ENCODE results near the gene MARCHF9.
A peak's percentile ranks its signal among the peaks of the same experiment; 100 is the strongest.
"Not testable (repeated sequence)": the region's sequence is repeated elsewhere in the genome, so short reads cannot be mapped to it uniquely, and the experiment has no call there.

Gene MARCHF9, protein sequence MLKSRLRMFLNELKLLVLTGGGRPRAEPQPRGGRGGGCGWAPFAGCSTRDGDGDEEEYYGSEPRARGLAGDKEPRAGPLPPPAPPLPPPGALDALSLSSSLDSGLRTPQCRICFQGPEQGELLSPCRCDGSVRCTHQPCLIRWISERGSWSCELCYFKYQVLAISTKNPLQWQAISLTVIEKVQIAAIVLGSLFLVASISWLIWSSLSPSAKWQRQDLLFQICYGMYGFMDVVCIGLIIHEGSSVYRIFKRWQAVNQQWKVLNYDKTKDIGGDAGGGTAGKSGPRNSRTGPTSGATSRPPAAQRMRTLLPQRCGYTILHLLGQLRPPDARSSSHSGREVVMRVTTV

DNA sequence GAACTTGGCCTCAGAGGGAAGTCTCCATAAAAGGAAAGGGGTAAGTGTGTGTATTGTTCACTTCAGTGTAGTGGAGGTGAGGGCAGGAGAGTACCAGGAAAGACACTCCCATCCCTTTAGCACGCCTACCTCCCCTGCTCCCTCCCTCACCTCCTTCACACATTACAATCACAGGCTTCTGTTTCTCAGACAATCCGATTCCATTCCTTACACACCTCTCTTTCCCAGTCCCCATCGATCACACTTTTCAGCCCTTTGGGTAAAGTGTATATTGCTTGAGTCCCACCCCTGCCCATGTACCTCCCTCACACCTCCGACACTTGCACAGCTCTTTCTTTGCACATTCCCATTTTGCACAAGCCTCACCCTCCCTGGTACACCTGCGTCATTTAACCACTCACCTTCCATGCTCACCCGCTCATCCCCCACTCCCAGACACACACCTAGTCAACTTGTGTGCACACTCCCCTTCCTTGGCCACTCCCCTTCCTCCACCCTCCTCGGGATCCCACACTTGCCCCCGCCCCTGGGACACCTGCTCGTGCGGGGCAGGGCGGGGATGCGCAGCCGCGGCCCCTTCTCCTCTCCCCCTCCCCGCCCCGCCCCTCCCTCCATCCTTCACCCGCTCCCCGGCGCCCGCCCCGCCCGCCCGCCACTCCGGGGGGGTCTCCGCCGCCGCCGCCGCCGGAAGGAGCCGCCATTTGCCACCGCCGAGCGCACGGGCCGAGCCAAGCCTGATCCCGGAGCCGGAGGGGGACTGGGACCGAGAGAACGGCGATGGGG, at the start of gene MARCHF9:
Gene MARCHF9 (plus strand): TSS at position 693 of the 783 bp plus-strand sequence. CDS start 426 bp downstream, outside the sequence.
- peak; percentile 54 to 65 for DNase-seq (ENCODE audit: low read depth in 2 of 2, low spot score in 1 of 2)

DNA sequence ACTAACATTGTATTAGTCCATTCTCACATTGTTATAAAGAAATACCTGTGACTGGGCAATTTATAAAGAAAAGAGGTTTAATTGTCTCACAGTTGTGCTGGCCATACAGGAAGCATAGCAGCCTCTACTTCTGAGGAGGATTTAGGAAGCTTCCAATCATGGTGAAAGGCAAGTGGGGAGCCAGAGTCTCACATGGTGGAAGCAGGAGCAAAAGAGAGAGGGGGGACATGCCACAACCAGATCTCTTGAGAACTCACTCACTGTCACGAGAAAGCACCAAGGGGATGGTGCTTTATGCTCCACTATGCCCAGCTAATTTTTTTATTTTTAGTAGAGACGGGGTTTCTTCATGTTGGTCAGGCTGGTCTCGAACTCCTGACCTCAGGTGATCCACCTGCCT, 47.7 kb upstream of the MARCHF9 start:
- no peak for DNase-seq (ENCODE audit: low read depth in 2 of 2, low spot score in 1 of 2)

DNA sequence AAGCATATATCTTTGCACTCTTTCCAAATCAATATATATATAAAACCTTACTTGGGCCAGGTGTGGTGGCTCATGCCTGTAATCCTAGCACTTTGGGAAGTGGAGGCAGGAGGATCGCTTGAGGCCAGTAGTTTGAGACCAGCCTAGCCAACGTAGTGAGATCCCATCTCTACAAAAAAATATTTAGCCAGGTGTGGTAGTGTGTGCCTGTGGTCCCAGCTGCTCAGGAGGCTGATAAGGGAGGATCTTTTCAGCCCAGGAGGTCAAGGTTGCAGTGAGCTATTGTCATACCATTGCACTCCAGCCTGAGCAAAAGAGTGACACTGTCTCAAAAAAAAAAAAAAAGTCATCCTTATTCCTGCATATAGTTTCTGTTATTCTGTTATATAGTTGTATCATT, 46.6 kb upstream of the MARCHF9 start:
- DNase-seq (ENCODE audit: low read depth in 2 of 2, low spot score in 1 of 2) = no peak

DNA sequence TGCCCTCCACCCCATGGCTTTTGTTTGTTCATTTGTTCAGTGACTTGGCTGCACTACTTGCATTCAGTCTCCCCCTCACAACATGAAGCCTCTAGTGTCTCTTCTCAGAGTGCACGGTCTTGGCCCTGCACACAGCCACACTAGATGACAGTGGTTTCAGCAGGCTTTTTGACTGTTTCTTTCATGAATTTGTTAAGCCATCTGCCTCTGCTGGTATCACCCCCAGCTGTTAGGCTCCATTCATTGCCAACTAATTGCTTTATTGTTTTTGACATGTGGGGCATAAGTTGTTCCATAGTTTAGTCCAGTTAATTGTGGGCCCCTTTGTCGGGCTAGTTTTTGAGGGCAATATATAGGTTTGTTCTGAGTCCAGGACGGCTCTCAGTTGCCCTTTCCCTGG, 42.2 kb upstream of the MARCHF9 start:
- no peak for DNase-seq (ENCODE audit: low read depth in 2 of 2, low spot score in 1 of 2)

DNA sequence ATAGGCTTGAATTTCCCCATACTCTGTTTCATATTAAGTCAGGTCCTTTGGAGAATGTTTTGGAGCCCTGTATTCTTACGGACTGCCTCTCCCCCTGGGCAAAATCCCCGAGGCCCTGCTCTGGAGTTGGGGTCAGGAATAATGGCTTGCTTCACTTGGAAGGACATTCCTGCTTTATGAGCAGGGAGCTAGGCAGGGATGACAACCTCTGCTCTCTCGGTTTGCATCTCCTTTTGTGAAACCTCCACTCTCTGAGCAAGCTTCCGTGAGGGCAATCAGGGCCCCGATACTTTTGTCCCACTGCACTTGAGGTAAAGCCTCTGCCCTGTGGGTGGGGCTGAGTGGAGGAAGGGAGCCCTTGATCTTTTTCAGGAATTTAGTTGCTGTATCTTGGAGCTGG, 41.7 kb upstream of the MARCHF9 start:
- no peak for DNase-seq (ENCODE audit: low read depth in 2 of 2, low spot score in 1 of 2)

DNA sequence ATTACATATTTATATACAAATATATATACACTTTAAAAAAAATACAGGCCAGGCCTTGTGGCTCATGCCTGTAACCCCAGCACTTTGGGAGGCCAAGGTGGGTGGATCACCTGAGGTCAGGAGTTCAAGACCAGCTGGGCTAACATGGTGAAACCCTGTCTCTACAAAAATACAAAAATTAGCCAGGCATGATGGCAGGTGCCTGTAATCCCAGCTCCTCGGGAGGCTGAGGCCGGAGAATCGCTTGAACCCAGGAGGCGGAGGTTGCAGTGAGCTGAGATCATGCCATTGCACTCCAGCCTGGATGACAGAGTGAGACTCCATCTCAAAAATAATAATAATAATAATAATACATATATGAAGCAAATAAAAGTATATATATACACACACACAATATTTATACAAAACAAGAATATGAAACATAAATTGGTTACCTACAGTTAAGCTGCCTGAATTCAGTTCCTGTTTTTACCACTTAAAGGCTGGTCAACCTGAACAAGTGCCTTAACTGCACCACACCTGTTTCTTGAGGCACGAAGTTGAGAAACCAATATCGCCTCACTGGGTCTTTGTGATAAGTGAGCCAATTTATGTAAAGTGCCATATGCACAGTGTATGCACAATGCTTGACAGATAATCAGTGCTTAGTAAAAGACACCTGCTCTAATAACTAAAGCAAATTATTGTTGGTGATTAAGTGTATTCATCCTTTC, 39.7 kb upstream of the MARCHF9 start:
- DNase-seq (ENCODE audit: low read depth in 2 of 2, low spot score in 1 of 2) = not testable (repeated sequence)

DNA sequence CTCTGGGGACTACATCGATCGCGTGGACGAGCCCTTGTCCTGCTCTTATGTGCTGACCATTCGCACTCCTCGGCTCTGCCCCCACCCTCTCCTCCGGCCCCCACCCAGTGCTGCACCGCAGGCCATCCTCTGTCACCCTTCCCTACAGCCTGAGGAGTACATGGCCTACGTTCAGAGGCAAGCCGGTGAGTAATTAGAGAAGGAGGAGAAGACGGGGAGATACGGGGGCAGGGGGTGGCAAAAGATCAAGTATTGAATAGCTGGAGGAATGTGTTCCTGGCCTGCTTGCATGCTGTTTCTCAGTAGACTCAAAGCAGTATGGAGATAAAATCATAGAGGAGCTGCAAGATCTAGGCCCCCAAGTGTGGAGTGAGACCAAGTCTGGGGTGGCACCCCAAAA, 39.1 kb upstream of the MARCHF9 start:
- DNase-seq (ENCODE audit: low read depth in 2 of 2, low spot score in 1 of 2) = no peak

DNA sequence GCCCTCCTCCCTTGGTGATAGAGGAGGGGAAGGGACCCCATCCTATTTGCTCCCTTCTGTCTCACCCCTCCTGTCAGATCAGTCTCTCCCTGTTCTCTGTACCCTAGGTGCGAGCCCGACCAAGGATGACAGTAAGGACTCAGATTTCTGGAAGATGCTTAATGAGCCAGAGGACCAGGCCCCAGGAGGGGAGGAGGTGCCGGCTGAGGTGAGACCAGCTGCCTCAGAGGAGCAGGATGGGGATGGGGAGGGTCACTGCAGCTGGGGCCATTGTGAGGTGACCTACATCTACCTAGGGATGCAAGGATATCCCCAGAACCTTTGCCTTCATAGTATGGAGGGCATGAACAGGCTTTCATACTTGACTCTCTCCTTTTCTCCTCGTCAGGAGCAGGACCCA, 38.6 kb upstream of the MARCHF9 start:
- DNase-seq (ENCODE audit: low read depth in 2 of 2, low spot score in 1 of 2) = no peak

DNA sequence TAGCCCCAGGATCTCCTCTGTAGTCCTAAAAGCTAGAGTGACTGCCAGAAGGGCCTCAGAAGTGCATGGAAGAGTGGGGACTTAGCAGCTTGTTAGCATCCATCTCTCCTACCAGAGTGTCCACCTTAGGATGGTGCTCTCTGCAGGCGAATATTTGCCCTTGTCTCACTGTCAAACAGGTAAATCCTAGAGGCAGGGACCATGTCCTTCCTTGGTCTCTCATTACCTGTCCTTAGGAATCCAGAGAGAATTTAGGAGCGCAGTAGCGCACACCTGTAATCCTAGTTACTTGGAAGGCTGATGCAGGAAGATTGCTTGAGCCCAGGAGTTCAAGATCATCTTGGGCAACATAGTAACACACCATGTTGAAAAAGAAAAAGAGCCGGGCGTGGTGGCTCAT, 37.8 kb upstream of the MARCHF9 start:
- DNase-seq (ENCODE audit: low read depth in 2 of 2, low spot score in 1 of 2) = no peak

DNA sequence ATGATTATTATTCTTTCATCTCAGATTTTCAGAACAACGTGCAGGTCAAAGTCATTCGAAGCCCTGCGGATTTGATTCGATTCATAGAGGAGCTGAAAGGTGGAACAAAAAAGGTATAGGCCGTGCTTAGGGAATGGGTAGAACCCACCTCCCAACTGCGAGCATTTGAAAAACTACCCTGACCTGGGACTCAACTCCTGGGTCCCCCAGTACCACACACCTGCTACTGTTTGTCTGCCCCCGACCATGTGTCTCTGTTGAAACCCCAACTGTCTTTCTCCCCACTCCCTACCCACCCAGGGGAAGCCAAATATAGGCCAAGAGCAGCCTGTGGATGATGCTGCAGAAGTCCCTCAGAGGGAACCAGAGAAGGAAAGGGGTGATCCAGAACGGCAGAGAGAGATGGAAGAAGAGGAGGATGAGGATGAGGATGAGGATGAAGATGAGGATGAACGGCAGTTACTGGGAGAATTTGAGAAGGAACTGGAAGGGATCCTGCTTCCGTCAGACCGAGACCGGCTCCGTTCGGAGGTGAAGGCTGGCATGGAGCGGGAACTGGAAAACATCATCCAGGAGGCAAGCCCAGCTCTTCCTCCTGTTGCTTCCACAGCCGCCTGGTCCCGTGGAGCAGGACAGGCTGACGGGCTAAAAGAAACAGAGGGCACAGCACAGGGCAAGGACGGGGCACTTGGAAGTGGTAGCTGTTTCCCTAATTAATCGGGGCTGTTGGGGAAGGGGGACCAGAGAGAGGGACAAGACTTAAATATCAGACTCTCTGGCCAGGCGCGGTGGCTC, 36.9 kb upstream of the MARCHF9 start:
- no peak for DNase-seq (ENCODE audit: low read depth in 2 of 2, low spot score in 1 of 2)

DNA sequence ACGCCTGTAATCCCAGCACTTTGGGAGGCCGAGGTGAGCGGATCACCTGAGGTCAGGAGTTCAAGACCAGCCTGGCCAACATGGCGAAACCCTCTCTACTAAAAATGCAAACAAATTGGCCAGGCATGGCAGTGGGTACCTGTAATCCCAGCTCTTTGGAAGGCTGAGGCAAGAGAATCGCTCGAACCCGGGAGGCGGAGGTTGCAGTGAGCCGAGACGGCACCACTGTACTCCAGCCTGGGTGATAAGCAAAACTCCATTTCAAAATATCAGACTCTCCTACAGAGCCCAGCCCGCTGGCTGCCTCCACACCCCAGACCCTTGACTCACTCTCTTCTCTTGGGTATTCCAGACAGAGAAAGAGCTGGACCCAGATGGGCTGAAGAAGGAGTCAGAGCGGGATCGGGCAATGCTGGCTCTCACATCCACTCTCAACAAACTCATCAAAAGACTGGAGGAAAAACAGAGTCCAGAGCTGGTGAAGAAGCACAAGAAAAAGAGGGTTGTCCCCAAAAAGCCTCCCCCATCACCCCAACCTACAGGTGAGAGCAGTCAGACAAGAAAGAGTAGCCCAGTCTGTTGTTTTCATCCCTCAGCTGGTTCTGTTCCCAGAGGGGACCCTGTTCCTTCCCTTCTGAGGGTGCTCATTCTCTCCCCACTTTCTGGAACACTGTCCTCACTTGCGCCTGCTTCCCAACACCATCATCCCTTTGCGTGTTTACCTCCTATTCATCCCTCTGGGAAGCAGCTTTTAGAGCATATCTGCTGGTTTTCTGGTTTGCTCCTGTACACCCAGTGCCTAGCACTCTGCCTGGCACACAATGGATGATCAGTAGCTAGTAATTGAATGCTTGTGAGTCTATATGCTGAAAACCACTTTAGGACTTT, 36.0 kb upstream of the MARCHF9 start:
- DNase-seq (ENCODE audit: low read depth in 2 of 2, low spot score in 1 of 2) = no peak

DNA sequence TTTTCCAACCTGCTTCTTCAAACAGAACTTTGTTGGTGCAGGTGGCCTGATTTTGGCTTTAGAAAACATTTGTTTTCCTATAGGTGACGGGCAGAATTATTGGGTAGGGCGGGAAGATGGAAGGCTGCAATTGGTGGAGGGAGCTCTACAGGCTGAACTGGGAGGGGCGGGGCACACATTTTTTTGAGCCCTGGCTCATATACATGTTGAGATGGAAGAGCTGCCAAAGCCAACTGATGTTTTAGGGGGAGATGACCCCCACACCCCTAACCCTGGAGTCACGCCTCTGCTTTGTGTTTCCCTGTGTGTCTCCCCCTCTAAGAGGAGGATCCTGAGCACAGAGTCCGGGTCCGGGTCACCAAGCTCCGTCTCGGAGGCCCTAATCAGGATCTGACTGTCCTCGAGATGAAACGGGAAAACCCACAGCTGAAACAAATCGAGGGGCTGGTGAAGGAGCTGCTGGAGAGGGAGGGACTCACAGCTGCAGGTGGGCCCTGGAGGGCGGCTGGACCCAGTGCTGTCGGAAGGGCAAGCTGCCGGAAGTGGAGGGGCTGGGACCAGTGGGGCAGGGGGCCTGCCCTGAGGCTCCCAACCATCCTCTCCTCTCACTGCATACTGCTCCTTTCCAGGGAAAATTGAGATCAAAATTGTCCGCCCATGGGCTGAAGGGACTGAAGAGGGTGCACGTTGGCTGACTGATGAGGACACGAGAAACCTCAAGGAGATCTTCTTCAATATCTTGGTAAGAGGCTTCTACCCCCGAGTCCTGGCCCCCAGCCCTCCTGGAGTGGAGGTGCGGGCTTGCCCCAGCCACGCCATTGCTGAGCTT, 34.9 kb upstream of the MARCHF9 start:
- DNase-seq (ENCODE audit: low read depth in 2 of 2, low spot score in 1 of 2) = no peak

DNA sequence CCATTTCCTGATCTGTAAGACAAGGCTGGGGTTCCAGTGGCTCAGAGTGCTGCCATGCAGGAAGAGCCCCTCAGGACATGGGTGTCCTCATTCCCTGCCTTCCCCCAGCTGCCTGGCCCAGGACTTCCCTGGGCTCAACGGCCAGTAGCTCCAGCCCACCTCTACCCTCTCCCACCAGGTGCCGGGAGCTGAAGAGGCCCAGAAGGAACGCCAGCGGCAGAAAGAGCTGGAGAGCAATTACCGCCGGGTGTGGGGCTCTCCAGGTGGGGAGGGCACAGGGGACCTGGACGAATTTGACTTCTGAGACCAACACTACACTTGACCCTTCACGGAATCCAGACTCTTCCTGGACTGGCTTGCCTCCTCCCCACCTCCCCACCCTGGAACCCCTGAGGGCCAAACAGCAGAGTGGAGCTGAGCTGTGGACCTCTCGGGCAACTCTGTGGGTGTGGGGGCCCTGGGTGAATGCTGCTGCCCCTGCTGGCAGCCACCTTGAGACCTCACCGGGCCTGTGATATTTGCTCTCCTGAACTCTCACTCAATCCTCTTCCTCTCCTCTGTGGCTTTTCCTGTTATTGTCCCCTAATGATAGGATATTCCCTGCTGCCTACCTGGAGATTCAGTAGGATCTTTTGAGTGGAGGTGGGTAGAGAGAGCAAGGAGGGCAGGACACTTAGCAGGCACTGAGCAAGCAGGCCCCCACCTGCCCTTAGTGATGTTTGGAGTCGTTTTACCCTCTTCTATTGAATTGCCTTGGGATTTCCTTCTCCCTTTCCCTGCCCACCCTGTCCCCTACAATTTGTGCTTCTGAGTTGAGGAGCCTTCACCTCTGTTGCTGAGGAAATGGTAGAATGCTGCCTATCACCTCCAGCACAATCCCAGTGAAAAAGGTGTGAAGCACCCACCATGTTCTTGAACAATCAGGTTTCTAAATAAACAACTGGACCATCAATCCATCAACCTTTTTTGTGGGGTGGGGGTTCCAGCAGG, 34.0 kb upstream of the MARCHF9 start:
- no peak for DNase-seq (ENCODE audit: low read depth in 2 of 2, low spot score in 1 of 2)

DNA sequence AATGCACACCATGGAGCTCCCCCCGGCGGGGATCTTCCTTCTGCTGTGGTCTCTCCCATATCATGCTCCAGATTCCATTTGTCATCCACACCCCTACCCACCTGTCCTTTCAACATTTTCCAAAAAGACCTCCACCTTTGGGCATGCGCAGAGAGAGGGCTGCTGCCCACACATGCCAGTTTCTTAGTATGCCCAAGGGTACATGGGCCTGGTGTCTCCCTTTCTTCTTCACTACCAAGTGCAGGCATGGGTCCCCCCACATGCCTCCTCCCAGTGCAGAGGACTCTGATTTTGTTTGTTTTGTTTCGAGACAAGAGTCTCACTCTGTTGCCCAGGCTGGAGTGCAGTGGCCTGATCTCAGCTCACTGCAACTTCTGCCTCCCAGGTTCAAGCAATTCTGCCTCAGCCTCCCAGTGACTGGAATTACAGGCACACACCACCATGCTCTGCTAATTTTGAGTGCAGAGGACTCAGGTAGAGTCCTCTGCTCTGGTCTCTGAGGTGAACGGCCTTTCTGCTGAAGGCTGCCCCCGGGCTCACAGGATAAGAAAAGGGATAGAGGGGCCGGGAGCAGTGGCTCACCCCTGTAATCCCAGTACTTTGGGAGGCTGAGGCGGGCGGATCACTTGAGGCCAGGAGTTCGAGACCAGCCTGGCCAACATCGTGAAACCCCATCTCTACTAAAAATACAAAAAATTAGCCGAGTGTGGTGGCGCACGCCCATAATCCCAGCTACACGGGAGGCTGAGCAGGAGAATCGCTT, 32.9 kb upstream of the MARCHF9 start:
- DNase-seq (ENCODE audit: low read depth in 2 of 2, low spot score in 1 of 2) = not testable (repeated sequence)

DNA sequence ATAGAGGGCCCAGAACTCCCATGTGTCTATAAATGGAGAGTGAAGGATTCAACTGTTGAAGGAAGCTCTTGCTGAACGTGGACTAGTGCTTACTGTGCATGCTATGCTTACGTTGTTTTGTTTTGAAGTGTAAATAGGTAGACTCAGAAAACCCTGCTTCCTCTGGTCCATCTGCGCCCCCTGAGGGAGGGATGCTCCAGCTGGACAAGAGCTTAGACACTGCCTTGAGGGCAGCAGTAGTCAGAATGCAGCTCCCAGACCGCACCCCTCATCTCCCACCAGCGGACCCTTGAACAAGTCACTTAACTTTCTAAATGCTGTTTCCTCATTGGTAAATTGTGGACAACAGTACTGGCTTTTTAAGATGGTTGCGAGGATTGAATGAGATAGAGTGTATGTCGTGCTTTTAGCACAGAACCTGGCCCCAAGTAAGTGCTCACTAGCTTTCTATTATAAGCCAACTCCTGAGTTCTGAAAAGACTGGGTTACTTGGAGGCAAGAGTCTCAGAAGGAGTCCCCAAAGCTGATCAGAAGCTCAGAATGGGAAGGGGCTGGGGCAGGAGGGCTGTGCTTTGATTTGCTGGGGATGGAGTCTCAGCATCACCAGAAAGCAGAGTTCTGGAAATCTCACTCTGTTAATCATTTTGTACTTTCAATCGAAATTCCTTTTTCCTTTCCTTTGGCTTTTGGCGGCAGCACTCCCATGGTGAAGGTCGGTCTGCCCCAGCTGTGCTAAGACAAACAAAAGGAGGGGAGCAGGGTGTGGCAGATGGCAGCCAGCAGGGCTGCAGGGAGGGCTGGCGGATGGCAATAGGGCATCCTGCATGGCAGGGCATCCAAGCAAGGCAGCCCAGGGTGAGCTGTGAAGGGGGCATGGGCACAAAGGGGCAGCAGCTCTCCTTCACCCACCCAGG, 31.9 kb upstream of the MARCHF9 start:
- DNase-seq (ENCODE audit: low read depth in 2 of 2, low spot score in 1 of 2) = no peak

DNA sequence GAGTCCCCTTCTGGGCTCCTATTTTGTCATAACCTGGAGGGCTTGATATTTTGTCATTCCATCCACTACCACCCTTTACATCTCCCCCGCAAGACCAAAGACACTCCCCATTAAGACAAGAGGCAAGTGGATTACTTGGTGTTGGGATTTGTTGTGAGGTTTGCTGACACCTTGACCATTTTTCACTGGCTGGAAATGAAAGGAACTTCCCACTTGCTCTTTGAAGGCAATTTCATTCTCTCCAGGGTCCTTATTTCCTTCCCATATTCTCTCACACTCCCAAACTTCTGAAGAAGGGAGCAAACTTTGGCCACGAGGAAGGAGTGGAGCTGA, 31.3 kb upstream of the MARCHF9 start:
- no peak for DNase-seq (ENCODE audit: low read depth in 2 of 2, low spot score in 1 of 2)
